Measurements from ENCODE around the gene TFAP2A.

TFAP2A gene

GRCh38 chr6:10414756-10415616, at the start of gene TFAP2A:
Gene TFAP2A (minus strand): TSS chr6:10415074. CDS start chr6:10414991, 83 bp downstream.
- no peak for DNase-seq

- DNase-seq: no peak
Measured at GRCh38 chr6:10463491-10464481, 48.9 kb upstream of the TFAP2A start.

GRCh38 chr6:10463040-10463439, 48.2 kb upstream of the TFAP2A start:
- no peak for DNase-seq

- DNase-seq: no peak
Measured at GRCh38 chr6:10461850-10462249, 47.0 kb upstream of the TFAP2A start.

GRCh38 chr6:10460096-10460495, 45.2 kb upstream of the TFAP2A start:
- no peak for DNase-seq

GRCh38 chr6:10458287-10458686, 43.4 kb upstream of the TFAP2A start:
- DNase-seq: no peak

GRCh38 chr6:10453596-10453995, 38.7 kb upstream of the TFAP2A start:
- no peak for DNase-seq

GRCh38 chr6:10451828-10452509, 37.1 kb upstream of the TFAP2A start:
- DNase-seq: no peak

- DNase-seq: no peak
Measured at GRCh38 chr6:10451394-10451793, 36.5 kb upstream of the TFAP2A start.

GRCh38 chr6:10449751-10450150, 34.9 kb upstream of the TFAP2A start:
- DNase-seq: no peak

- no peak for DNase-seq
Measured at GRCh38 chr6:10448096-10448495, 33.2 kb upstream of the TFAP2A start.

- no peak for DNase-seq
Measured at GRCh38 chr6:10446548-10446947, 31.7 kb upstream of the TFAP2A start.

- no peak for DNase-seq
Measured at GRCh38 chr6:10441655-10442009, 26.8 kb upstream of the TFAP2A start.

GRCh38 chr6:10441004-10441654, 26.3 kb upstream of the TFAP2A start:
- DNase-seq: no peak

- no peak for DNase-seq
Measured at GRCh38 chr6:10437891-10438290, 23.0 kb upstream of the TFAP2A start.

GRCh38 chr6:10434235-10434634, 19.4 kb upstream of the TFAP2A start:
- no peak for DNase-seq

- DNase-seq: no peak
Measured at GRCh38 chr6:10433322-10433721, 18.4 kb upstream of the TFAP2A start.

GRCh38 chr6:10431423-10432164, 16.7 kb upstream of the TFAP2A start:
- DNase-seq: no peak

GRCh38 chr6:10429638-10430427, 15.0 kb upstream of the TFAP2A start:
- peak; percentile 69 for DNase-seq

GRCh38 chr6:10426781-10427279, 12.0 kb upstream of the TFAP2A start:
- DNase-seq: no peak

Data from NCI-H2081 treated with DMSO at 0.1 percent for 48 hours (cell line).